Measurements from ENCODE around the gene SUGCT.

DNA sequence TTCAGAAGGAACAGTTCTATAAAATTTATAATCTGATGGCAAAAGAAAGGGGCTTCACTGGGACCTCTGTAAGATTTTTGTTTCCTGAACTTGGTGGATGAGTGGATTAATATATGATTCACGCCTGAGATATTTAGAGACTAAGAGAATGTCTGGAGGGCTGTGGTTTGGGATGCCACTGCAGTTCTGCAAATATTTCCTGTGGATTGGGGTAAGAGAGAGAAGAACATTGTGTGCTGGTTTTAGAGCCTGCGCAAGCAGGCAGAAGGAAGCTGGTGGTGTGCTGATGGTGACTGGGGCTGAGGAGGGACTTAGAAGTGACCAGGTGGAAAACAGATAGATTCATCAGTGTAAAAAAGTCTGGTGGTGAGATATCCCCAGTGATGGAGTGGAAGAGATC, 87.0 kb downstream of the SUGCT start:
- TF ChIP-seq TAF1 (IDR thresholded peaks at IDR 0.05; ENCODE audit: borderline replicate concordance, insufficient read depth, low read length) (no peak), POLR2AphosphoS5 (IDR thresholded peaks at IDR 0.05; ENCODE audit: low read depth, low read length) (no peak)
- TF ChIP-seq, protein P1, sequence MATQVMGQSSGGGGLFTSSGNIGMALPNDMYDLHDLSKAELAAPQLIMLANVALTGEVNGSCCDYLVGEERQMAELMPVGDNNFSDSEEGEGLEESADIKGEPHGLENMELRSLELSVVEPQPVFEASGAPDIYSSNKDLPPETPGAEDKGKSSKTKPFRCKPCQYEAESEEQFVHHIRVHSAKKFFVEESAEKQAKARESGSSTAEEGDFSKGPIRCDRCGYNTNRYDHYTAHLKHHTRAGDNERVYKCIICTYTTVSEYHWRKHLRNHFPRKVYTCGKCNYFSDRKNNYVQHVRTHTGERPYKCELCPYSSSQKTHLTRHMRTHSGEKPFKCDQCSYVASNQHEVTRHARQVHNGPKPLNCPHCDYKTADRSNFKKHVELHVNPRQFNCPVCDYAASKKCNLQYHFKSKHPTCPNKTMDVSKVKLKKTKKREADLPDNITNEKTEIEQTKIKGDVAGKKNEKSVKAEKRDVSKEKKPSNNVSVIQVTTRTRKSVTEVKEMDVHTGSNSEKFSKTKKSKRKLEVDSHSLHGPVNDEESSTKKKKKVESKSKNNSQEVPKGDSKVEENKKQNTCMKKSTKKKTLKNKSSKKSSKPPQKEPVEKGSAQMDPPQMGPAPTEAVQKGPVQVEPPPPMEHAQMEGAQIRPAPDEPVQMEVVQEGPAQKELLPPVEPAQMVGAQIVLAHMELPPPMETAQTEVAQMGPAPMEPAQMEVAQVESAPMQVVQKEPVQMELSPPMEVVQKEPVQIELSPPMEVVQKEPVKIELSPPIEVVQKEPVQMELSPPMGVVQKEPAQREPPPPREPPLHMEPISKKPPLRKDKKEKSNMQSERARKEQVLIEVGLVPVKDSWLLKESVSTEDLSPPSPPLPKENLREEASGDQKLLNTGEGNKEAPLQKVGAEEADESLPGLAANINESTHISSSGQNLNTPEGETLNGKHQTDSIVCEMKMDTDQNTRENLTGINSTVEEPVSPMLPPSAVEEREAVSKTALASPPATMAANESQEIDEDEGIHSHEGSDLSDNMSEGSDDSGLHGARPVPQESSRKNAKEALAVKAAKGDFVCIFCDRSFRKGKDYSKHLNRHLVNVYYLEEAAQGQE (IDR thresholded peaks at IDR 0.05; ENCODE audit: insufficient read depth in 1 of 2, low read depth in 2 of 2, low read length in 2 of 2): no peak
